K562 (cell line): ENCODE results near the gene AKAP6. TPM values are rescaled to one million over a fixed set of nuclear protein-coding genes. Genes with fewer than 3 reads are reported as not detected.

Source experiments
- ATAC-seq: fragments of 200-7000 bp; cut with Tn5 transposase; 3 replicates; pipeline ENCODE4 v1.9.1; 2020; ENCODE audit warnings: moderate library complexity
- BruUV-seq: library from RNA; stranded (reverse); fragments of 400-500 nt; replicated peaks from 2 replicates; lab custom pipeline; 2021; lab: Mats Ljungman, UMichigan
- CTCF ChIA-PET: fragments of 300-600 bp; formaldehyde crosslinking; extraction: SDS; loops from one replicate; lab custom pipeline; 2021; ENCODE audit warnings: low intra/inter-chr PET ratio; lab: Yijun Ruan, JAX
- POLR2A ChIA-PET: fragments of 300-600, 350-650 bp; sonication (Branson Sonifier 250); formaldehyde crosslinking; extraction: SDS; loops from one replicate; lab custom pipeline; 2021; ENCODE audit warnings: antibody characterized with exemption, inconsistent platforms; lab: Yijun Ruan, JAX
- DNase-seq, 4 experiments: peaks; one replicate each; pipeline versions ENCODE4 v3.0.0 to v3.0.0-alpha.2; 2011 to 2018; ENCODE audit warnings: low spot score in 3 of 4, mixed read lengths in 3 of 4; ENCODE audit errors: extremely low read depth in 1 of 4
- FAIRE-seq: peaks from 2 replicates; lab custom pipeline; 2011; peaks lifted over from hg19 to GRCh38; lab: Jason Lieb, UNC
- H2AFZ ChIP-seq: 2 replicates; pipeline ENCODE4 v1.6.0; 2011; ENCODE audit warnings: low read depth, low read length, control low read depth, inconsistent platforms
- H3K27ac ChIP-seq: fragments of 200-600 bp; 3 replicates; pipeline ENCODE4 v1.8.0; 2011; ENCODE audit warnings: low read depth, mild to moderate bottlenecking, control low read depth, inconsistent platforms, low read length, moderate library complexity, mixed read lengths; ENCODE audit errors: extremely low read depth
- H3K27me3 ChIP-seq, 2 experiments: fragments of 300-600 bp in 1 of 2; 2 replicates in 1 of 2; 3 replicates in 1 of 2; pipeline versions ENCODE4 v1.6.0 to v1.8.0; 2011; ENCODE audit warnings: inconsistent platforms in 2 of 2, low read length in 2 of 2, mild to moderate bottlenecking in 1 of 2, mixed read lengths in 1 of 2, moderate library complexity in 1 of 2; ENCODE audit not compliant: control insufficient read depth in 2 of 2, insufficient read depth in 2 of 2
- H3K36me3 ChIP-seq: fragments of 300-600 bp; 3 replicates; pipeline ENCODE4 v1.8.0; 2011; ENCODE audit warnings: mild to moderate bottlenecking, low read length, inconsistent platforms; ENCODE audit not compliant: control insufficient read depth, insufficient read depth
- H3K4me1 ChIP-seq, 2 experiments: fragments of 200-600 bp in 1 of 2; replicated peaks in 1 of 2; 2 replicates in 1 of 2; 3 replicates in 1 of 2; pipeline versions ENCODE4 v1.5.1 to v1.8.0; 2011; ENCODE audit warnings: inconsistent platforms in 2 of 2, low read length in 2 of 2, mild to moderate bottlenecking in 1 of 2, mixed read lengths in 1 of 2, moderate library complexity in 1 of 2; ENCODE audit not compliant: control insufficient read depth in 2 of 2, insufficient read depth in 2 of 2
- H3K4me2 ChIP-seq: 2 replicates; pipeline ENCODE4 v1.6.1; 2011; ENCODE audit warnings: low read length, control low read depth, inconsistent platforms, mixed read lengths; ENCODE audit not compliant: insufficient read depth
- H3K4me3 ChIP-seq: fragments of 200-600 bp; sonication (generic), shearing (Covaris generic); 2 replicates; pipeline ENCODE4 v1.5.1; 2016; ENCODE audit warnings: control low read depth, inconsistent platforms
- H3K79me2 ChIP-seq: fragments of 200-600 bp; 3 replicates; pipeline ENCODE4 v1.8.0; 2011; ENCODE audit warnings: low read length, inconsistent platforms; ENCODE audit not compliant: control insufficient read depth, insufficient read depth
- H3K9ac ChIP-seq, 2 experiments: 2 replicates each; pipeline versions ENCODE4 v1.6.0 to v1.6.1; 2011; ENCODE audit warnings: low read depth in 2 of 2, low read length in 2 of 2, control low read depth in 1 of 2, inconsistent platforms in 1 of 2, mild to moderate bottlenecking in 1 of 2, mixed read lengths in 1 of 2; ENCODE audit not compliant: insufficient read depth in 1 of 2
- H3K9me1 ChIP-seq: one replicate; pipeline ENCODE4 v1.6.0; 2011; ENCODE audit warnings: inconsistent platforms, mild to moderate bottlenecking, low read length, moderate library complexity; ENCODE audit not compliant: control insufficient read depth, insufficient read depth
- H3K9me3 ChIP-seq: replicated peaks from 2 replicates; pipeline ENCODE4 v1.5.1; 2011; ENCODE audit warnings: low read depth, low read length, inconsistent platforms; ENCODE audit not compliant: control insufficient read depth, insufficient read depth
- H4K20me1 ChIP-seq: replicated peaks from 2 replicates; pipeline ENCODE4 v1.6.1; 2011; ENCODE audit warnings: low read length, inconsistent platforms, mixed read lengths; ENCODE audit not compliant: control insufficient read depth, insufficient read depth
- DDX20 ChIP-seq: fragments of 450-650 bp; IDR thresholded peaks from 2 replicates; pipeline ENCODE4 v1.6.1; 2016; ENCODE audit warnings: missing genetic modification characterization, low read depth, mild to moderate bottlenecking, missing compliant biosample characterization, moderate library complexity
- E2F3 ChIP-seq: fragments of 250-450 bp; sonication (Bioruptor Pico); IDR thresholded peaks from 2 replicates; pipeline ENCODE4 v1.4.0; 2020; ENCODE audit warnings: mild to moderate bottlenecking
- NR2C1 ChIP-seq, 2 experiments: fragments of 450-650 bp; IDR thresholded peaks; 2 replicates each; pipeline ENCODE4 v1.6.1; 2017; ENCODE audit warnings: mild to moderate bottlenecking in 2 of 2, antibody characterized with exemption in 1 of 2, inconsistent platforms in 1 of 2, missing compliant biosample characterization in 1 of 2, missing genetic modification characterization in 1 of 2
- RBM34 ChIP-seq: fragments of 200-400 bp; formaldehyde crosslinking; IDR thresholded peaks from 2 replicates; pipeline ENCODE4 v1.6.1; 2018; ENCODE audit warnings: low read length, borderline replicate concordance; ENCODE audit not compliant: insufficient read depth
- ZMIZ1 ChIP-seq, 2 experiments: fragments of 150-350 bp in 1 of 2; IDR thresholded peaks; 2 replicates each; pipeline ENCODE4 v1.6.1; 2012 to 2016; ENCODE audit warnings: low read depth in 2 of 2, low read length in 2 of 2, mild to moderate bottlenecking in 1 of 2, moderate library complexity in 1 of 2
- ZNF253 ChIP-seq: fragments of 250-450 bp; sonication (Bioruptor Pico); conservative IDR thresholded peaks from 2 replicates; pipeline ENCODE4 v1.6.1; 2021; ENCODE audit warnings: mild to moderate bottlenecking
- ZNF347 ChIP-seq: fragments of 450-650 bp; formaldehyde crosslinking; IDR thresholded peaks from 2 replicates; pipeline ENCODE4 v1.4.0; 2020; ENCODE audit warnings: low read depth, mild to moderate bottlenecking, moderate library complexity
- ZNF609 ChIP-seq: sonication (generic); formaldehyde crosslinking; IDR thresholded peaks from 2 replicates; pipeline ENCODE4 v1.8.1; 2023; ENCODE audit warnings: missing genetic modification reagents, mild to moderate bottlenecking, borderline replicate concordance
- ZNF699 ChIP-seq: fragments of 250-450 bp; sonication (Bioruptor Pico); IDR thresholded peaks from 2 replicates; pipeline ENCODE4 v1.8.0; 2021; ENCODE audit warnings: mild to moderate bottlenecking, moderate library complexity; ENCODE audit not compliant: insufficient replicate concordance
- ZNF717 ChIP-seq: fragments of 250-450 bp; sonication (Bioruptor Pico); IDR thresholded peaks from 2 replicates; pipeline ENCODE4 v1.5.0; 2021
- WGBS: fragments of 100-300 bp; shearing (Covaris generic); methylation state at CpG from one replicate; pipeline ENCODE4 v1.1.6; 2016; ENCODE audit warnings: low coverage, mixed read lengths; ENCODE audit not compliant: insufficient coverage; ENCODE audit errors: missing lambda C conversion rate; 5-methylcytosine and 5-hydroxymethylcytosine counted together
- in situ Hi-C: fragments of 300-500 bp; cut with MboI; formaldehyde crosslinking; loops from 4 replicates; pipeline ENCODE4 v1.15.0; 2018; ENCODE audit warnings: inconsistent platforms, mixed read lengths
- intact Hi-C: fragments of 100-400 bp; cut with micrococcal nuclease; formaldehyde crosslinking; loops from 2 replicates; pipeline ENCODE4 v1.14.2; 2022
- polyA plus RNA-seq, 8 experiments: library from polyadenylated mRNA; depleted of rRNA in 4 of 8; stranded (reverse) in 5 of 8; unstranded in 3 of 8; fragments of >200 nt; fragmentation: Nextera tagmentation in 2 of 8; fragmentation: Illumina TruSeq in 1 of 8; extraction: Ambion mirVana in 2 of 8; extraction: Trizol in 1 of 8; gene quantifications; 2 replicates each; pipeline versions ENCODE4 v1.2.1 to v1.2.3, GENCODE V29; 2011 to 2014; ENCODE audit warnings: inconsistent platforms in 1 of 8, missing spikeins in 1 of 8
- total RNA-seq, 7 experiments: library from RNA; depleted of rRNA in 6 of 7; stranded (reverse); fragments of >200 nt in 6 of 7; fragmentation: Illumina TruSeq in 2 of 7; extraction: Trizol in 2 of 7; gene quantifications; 2 replicates each; pipeline versions ENCODE4 v1.2.1 to v1.2.3, GENCODE V29; 2011 to 2021; ENCODE audit warnings: low replicate concordance in 1 of 7
- TF ChIP-seq, protein P1 (sequence below): IDR thresholded peaks from 2 replicates; pipeline ENCODE4 v1.6.1; 2014; ENCODE audit warnings: antibody characterized with exemption
- TF ChIP-seq, protein P2 (sequence below): sonication (generic); formaldehyde crosslinking; IDR thresholded peaks from 2 replicates; pipeline ENCODE4 v1.8.0; 2022; ENCODE audit warnings: missing genetic modification reagents, mild to moderate bottlenecking, borderline replicate concordance

The AKAP6 gene
- total and polyA plus RNA-seq, 9 of the 15 experiments (the other 6 are each of a cell fraction or from before 2014, with no cell fraction given): 0.03 to 1.7 (median 0.48) TPM

DNA sequence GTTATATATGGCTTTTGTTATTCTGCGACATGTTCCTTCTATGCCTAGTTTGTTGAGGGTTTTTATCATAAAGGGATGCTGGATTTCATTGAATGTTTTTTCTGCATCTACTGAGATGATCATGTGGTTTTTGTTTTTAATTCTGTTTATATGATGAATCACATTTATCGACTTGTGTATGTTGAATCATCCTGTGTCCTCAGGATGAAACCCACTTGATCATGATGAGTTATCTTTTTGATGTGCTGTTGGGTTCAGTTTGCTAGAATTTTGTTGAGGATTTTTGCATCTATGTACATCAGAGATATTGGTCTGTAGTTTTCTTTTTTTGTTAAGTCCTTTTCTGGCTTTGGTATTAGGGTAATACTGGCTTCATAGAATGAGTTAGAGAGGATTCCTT lies 291.2 kb downstream of the AKAP6 start:
- FAIRE-seq (no peak), ATAC-seq (no peak), DNase-seq (no peak)
- no peak overlapping the region for H2AFZ ChIP-seq
- CTCF ChIA-PET: no interaction called here
- H3K4me1 ChIP-seq: no peaks in the 10 kb centered on the region
- no peaks in the 10 kb centered on the region for H3K9me3 ChIP-seq
- no TSS peak for BruUV-seq
- 5% methylated on average over 2 of the region's 2 CpGs for WGBS
- POLR2A ChIA-PET: no interaction called here
- H3K27me3 ChIP-seq: no peaks in the 10 kb centered on the region
- no peaks in the 10 kb centered on the region for H3K79me2 ChIP-seq
- H3K36me3 ChIP-seq: no peaks in the 10 kb centered on the region
- no peaks in the 10 kb centered on the region for H3K9me1 ChIP-seq
- no peak overlapping the region for H3K9ac ChIP-seq
- in situ Hi-C loops: no loop called here
- no peak overlapping the region for H3K4me3 ChIP-seq
- intact Hi-C loops: no loop called here
- H3K27ac ChIP-seq: no peak overlapping the region
- H3K4me2 ChIP-seq: no peak overlapping the region
- no peaks in the 10 kb centered on the region for H4K20me1 ChIP-seq
- TF ChIP-seq ZNF347 (CRISPR knock-in tag): no peak
- TF ChIP-seq E2F3 (CRISPR knock-in tag): no peak
- no peak for TF ChIP-seq RBM34
- TF ChIP-seq, protein P1, sequence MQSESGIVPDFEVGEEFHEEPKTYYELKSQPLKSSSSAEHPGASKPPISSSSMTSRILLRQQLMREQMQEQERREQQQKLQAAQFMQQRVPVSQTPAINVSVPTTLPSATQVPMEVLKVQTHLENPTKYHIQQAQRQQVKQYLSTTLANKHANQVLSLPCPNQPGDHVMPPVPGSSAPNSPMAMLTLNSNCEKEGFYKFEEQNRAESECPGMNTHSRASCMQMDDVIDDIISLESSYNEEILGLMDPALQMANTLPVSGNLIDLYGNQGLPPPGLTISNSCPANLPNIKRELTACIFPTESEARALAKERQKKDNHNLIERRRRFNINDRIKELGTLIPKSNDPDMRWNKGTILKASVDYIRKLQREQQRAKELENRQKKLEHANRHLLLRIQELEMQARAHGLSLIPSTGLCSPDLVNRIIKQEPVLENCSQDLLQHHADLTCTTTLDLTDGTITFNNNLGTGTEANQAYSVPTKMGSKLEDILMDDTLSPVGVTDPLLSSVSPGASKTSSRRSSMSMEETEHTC: no peak
- no peak for TF ChIP-seq ZNF253 (CRISPR knock-in tag)
- TF ChIP-seq DDX20 (tag): no peak
- TF ChIP-seq ZNF717 (CRISPR knock-in tag): no peak
- no peak for TF ChIP-seq NR2C1 (IDR thresholded peaks at IDR 0.05)
- no peak for TF ChIP-seq NR2C1 (tag; IDR thresholded peaks at IDR 0.05)
- no peak for TF ChIP-seq ZMIZ1 (IDR thresholded peaks at IDR 0.05; ENCODE audit: low read depth in 2 of 2, low read length in 2 of 2)
- TF ChIP-seq, protein P2, sequence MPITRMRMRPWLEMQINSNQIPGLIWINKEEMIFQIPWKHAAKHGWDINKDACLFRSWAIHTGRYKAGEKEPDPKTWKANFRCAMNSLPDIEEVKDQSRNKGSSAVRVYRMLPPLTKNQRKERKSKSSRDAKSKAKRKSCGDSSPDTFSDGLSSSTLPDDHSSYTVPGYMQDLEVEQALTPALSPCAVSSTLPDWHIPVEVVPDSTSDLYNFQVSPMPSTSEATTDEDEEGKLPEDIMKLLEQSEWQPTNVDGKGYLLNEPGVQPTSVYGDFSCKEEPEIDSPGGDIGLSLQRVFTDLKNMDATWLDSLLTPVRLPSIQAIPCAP (CRISPR knock-in tag): no peak
- TF ChIP-seq ZNF609 (CRISPR knock-in tag): no peak
- TF ChIP-seq ZNF699 (CRISPR knock-in tag): no peak
